ENCODE measurements around the gene MYH11.

- TF ChIP-seq TAF1 (IDR thresholded peaks at IDR 0.05; ENCODE audit: low read depth, low read length), result no peak
- TF ChIP-seq POLR2A (IDR thresholded peaks at IDR 0.05; ENCODE audit: low read depth, low read length), result no peak
- no peak for TF ChIP-seq POLR2AphosphoS5 (IDR thresholded peaks at IDR 0.05; ENCODE audit: low read depth, low read length)
- TF ChIP-seq SPI1 (IDR thresholded peaks at IDR 0.05; ENCODE audit: low read depth, low read length), result no peak
Measured at GRCh38 chr16:15682105-15682570, 174.7 kb downstream of the MYH11 start.

Measured in GM12891 (cell line).